ENCODE data around the gene FARP2. TPM values are rescaled to one million over a fixed set of nuclear protein-coding genes. Genes with fewer than 3 reads are reported as not detected.
"Not testable (repeated sequence)": the region's sequence is repeated elsewhere in the genome, so short reads cannot be mapped to it uniquely, and the experiment has no call there.

The FARP2 gene, protein sequence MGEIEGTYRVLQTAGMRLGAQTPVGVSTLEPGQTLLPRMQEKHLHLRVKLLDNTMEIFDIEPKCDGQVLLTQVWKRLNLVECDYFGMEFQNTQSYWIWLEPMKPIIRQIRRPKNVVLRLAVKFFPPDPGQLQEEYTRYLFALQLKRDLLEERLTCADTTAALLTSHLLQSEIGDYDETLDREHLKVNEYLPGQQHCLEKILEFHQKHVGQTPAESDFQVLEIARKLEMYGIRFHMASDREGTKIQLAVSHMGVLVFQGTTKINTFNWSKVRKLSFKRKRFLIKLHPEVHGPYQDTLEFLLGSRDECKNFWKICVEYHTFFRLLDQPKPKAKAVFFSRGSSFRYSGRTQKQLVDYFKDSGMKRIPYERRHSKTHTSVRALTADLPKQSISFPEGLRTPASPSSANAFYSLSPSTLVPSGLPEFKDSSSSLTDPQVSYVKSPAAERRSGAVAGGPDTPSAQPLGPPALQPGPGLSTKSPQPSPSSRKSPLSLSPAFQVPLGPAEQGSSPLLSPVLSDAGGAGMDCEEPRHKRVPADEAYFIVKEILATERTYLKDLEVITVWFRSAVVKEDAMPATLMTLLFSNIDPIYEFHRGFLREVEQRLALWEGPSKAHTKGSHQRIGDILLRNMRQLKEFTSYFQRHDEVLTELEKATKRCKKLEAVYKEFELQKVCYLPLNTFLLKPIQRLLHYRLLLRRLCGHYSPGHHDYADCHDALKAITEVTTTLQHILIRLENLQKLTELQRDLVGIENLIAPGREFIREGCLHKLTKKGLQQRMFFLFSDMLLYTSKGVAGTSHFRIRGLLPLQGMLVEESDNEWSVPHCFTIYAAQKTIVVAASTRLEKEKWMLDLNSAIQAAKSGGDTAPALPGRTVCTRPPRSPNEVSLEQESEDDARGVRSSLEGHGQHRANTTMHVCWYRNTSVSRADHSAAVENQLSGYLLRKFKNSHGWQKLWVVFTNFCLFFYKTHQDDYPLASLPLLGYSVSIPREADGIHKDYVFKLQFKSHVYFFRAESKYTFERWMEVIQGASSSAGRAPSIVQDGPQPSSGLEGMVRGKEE
- total RNA-seq (2014; rRNA removed; shearing (Covaris generic)) = 53.7 and 54.1 TPM in 2 replicates

DNA sequence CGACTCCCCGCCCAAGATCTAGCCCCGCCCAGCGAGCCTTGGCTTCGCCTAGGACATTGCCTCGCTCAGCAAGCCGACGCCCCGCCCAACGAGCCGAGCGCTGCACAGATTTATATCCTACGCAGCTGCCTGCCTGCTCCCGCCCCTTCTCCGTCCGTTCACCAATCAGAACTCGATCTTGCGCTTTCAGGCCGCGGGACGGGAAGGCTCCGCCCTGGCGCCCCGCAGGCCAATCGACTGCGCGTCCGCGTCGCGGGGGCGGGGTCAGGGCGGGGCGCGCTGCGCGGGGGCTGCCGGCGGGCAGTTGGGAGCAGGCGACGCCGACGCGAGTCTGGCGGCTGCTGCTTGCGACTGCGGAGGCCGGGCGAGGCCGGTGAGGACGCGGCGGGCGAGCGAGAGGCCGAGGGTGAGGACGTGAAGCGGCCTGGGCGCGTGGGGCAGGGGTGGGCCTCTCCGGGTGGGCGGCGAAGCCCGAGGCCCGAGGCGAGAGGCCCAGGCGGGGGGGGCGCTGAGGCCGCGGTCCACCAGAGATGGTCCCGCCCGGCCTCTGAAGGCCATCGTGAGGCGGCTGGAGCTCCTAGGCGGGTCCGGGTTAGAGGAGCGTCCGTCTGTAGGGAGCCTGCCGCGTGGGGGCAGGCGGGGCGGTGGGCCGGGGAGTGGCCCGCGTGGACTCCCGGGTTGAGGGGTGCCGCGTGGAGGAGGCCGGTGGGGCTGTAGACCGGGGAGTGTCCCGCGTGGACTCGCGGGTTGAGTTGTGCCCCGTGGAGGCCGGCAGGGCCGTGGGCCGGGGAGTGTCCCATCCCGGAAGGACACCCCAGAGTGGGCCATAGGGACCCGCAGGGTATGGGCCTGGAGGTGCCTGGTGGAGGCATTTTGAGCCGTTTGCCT, at the start of gene FARP2:
FARP2 (plus strand) TSS at position 303 of the 888 bp plus-strand sequence. CDS start 16,823 bp downstream, outside the sequence.
- peak; percentile 98 for DNase-seq (ENCODE audit: low spot score)

GRCh38 chr2:241307055-241307454, 49.0 kb upstream of the FARP2 start:
- DNase-seq (ENCODE audit: low spot score) = no peak

- no peak for DNase-seq (ENCODE audit: low spot score)
Observed at GRCh38 chr2:241308267-241308666, 47.8 kb upstream of the FARP2 start.

- DNase-seq (ENCODE audit: low spot score) = no peak
Observed at GRCh38 chr2:241308832-241309500, 47.1 kb upstream of the FARP2 start.

DNA sequence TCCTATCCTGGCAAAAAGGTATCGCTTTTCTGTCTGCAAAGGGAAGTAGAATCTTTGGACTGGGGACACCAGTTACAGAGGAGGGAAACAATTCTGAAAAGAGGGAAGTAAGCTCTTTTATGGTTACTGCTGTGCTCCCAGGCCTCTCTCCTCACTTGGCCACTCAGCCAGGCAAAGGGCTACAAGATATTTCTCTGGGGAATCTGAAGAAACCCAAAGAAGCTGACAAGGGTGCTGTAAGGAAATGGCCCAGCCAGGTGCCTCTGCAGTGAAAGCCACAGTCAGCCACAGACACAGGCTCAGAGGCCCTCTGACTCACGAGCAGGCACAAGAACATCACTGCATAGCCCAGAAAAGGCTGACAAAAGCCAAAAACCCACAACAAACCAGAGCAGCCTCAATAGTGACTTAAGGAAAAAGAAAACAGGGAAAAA, 46.4 kb upstream of the FARP2 start:
- no peak for DNase-seq (ENCODE audit: low spot score)

DNA sequence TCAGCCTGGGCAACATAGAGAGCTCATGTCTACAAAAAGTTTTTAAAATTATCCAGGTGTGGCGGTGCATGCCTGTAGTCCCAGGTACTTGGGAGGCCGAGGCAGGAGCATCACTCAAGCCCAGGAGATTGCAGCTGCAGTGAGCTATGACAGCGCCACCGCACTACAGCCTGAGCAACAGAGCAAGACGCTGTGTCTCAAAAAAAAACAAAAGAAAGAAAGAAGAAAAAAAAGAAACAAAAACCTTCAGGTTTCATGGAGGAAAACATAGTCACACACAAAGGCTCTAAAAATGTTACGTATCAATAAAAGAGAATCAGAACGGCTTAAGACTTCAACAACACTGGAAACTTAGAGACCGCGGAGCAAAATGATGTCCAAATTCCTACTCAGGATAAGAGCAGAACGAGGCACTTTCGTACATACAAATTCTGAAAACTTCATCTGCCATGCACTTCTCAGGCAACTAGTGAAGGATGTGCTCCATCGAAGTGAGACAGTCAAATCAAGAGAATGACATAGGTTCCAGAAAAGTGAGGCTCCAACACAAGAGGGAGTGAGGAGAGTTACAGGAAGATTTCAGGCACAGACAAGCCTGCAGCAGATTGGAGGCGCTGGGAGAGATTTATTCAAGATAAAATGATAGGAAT, 45.0 kb upstream of the FARP2 start:
- no peak for DNase-seq (ENCODE audit: low spot score)

- DNase-seq (ENCODE audit: low spot score) = no peak
Observed at GRCh38 chr2:241312082-241312481, 44.0 kb upstream of the FARP2 start.

- no peak for DNase-seq (ENCODE audit: low spot score)
Observed at GRCh38 chr2:241313543-241314095, 42.5 kb upstream of the FARP2 start.

DNA sequence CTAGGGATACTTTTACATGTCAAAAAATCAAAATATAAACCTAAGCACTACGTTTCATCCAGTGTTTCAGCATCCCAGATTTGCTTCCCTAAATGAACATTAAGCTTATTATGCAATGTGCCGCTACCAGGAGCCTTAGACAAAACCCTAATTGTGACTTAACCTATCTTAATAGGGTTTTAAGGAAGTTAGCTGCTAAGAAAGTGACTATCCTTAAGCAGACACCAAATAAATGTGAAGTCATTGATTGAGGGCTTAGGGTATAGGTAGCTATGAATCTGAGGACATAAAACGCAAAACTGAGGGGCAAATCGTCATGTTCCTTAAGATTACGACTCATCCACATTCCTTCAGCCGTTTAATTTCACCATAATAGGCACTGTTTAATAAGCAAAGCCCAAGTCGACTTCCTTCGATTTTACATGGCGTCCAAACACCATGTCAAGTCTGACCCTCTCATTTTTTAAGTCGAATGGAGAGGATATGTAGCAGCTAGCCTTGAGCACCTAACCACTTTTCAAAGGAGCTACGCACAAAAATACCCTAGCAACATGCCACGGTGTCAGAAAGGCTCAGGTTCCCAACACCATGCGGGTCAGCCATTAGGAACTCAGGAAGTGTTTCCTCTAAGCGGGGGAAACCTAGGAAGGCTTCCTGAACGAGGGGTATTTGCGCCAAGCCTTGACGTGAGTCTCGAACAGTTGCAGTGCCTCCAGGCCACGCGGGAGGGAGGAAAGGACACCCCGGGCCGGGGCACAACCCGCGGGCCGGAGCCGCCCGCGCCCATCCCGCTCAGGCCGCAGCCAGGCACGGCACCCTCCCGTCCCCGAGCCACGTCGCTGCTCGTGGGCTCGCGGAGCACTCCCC, 41.6 kb upstream of the FARP2 start:
- peak; percentile 68 for DNase-seq (ENCODE audit: low spot score)

DNA sequence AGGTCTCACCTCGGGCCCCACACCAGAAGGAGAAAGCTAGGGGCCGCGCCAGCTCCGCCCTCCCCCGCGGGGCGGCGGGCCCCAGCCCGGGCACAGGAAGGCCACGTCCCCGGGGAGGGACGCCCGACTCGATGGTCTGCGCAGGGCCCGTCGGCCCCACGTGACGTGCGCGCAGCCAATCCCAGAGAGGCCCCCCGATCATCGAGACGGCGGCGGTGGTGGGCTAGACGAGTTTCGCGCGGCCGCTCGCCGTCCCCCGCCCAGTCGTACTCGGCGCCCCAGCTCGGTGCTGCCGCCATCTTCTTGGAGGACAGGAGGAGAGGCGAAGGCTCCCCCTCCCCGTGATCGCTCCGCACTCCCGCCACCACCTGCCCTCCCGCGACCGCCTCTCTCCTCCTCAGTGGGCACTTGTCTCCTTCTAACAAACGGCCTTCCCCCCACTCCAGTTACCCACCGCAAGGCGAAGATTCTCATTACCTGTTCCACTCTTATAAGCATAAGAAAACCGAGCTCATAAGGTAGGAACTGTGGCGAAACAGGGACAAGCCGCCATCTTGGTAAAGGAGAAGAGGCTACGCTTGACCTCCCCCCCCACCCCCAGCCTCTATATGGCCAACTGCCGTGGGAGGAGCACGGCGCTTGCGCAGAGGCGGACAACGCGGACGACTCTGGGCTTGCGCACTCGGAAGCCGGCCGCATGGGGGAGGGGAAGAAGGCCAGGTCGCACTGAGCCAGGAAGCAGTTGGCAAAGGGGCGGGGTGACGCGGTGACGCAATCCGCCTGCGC, 40.8 kb upstream of the FARP2 start, which contains the start of gene HDLBP:
HDLBP (minus strand) TSS at position 580 of the 786 bp plus-strand sequence. CDS start 48,803 bp downstream, outside the sequence.
- peak; percentile 99 for DNase-seq (ENCODE audit: low spot score)

GRCh38 chr2:241315879-241316631, 40.0 kb upstream of the FARP2 start, which contains the start of gene SEPTIN2:
SEPTIN2 (plus strand) TSS chr2:241315925; CDS start chr2:241324233, 8,308 bp downstream.
- DNase-seq (ENCODE audit: low spot score) = peak; percentile 61

- no peak for DNase-seq (ENCODE audit: low spot score)
Observed at GRCh38 chr2:241316825-241317224, 39.3 kb upstream of the FARP2 start.

GRCh38 chr2:241317391-241317790, 38.7 kb upstream of the FARP2 start:
- DNase-seq (ENCODE audit: low spot score) = no peak

- DNase-seq (ENCODE audit: low spot score) = not testable (repeated sequence)
Observed at GRCh38 chr2:241318830-241319229, 37.3 kb upstream of the FARP2 start.

DNA sequence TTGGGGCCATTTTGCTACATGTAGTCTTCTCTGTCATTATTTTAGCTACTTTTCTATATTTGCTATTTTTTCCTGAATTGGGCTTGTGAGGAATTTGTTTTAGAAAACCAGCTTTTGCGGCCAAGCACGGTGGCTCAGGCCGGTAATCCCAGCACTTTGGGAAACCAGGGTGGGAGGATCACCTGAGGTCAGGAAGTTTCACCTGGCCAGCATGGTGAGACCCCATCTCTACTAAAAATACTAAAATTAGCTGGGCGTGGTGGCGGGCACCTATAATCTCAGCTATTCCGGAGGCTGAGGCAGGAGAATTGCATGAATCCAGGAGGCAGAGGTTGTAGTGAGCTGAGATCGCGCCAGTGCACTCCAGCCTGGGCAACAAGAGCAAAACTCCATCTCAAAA, 35.7 kb upstream of the FARP2 start:
- no peak for DNase-seq (ENCODE audit: low spot score)

DNA sequence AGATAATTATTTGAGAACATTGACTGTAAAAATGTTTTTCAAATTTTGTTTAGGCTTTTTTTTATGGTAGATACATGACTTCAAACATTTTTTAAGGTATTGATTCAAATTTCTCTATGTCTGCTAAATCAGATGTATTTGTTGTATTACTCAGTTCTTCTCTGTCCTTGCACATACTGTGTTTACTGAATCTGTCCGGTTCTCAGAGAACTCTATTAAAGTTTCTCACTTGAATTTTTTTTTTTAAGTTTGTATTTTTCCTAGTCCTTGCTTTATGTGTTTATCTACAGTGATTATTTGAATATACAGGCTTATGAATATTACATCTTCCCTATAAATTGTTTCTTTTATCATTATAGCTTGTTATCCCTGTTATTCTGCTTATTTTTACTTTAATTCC, 35.1 kb upstream of the FARP2 start:
- no peak for DNase-seq (ENCODE audit: low spot score)

- DNase-seq (ENCODE audit: low spot score) = no peak
Observed at GRCh38 chr2:241321886-241322285, 34.2 kb upstream of the FARP2 start.
